HepG2 (cell line): Measurements from ENCODE around the gene SYNJ2. TPM values are rescaled to one million over a fixed set of nuclear protein-coding genes. Genes with fewer than 3 reads are reported as not detected.

Experiments used
- BHLHE40 ChIP-seq: IDR thresholded peaks from 2 replicates; pipeline ENCODE4 v1.6.1; 2011; ENCODE audit warnings: low read length, improper control_type of control experiment
- CBX5 ChIP-seq: sonication (generic); formaldehyde crosslinking; IDR thresholded peaks from 2 replicates; pipeline ENCODE4 v1.4.0; 2020; ENCODE audit warnings: missing genetic modification reagents, borderline replicate concordance
- CENPBD1 ChIP-seq: sonication (generic); formaldehyde crosslinking; IDR thresholded peaks from 2 replicates; pipeline ENCODE4 v1.8.0; 2022; ENCODE audit warnings: missing genetic modification reagents, low read depth, mild to moderate bottlenecking, borderline replicate concordance
- CREBL2 ChIP-seq: sonication (generic); formaldehyde crosslinking; IDR thresholded peaks from 2 replicates; pipeline ENCODE4 v1.8.1; 2023; ENCODE audit warnings: missing genetic modification reagents, mild to moderate bottlenecking, borderline replicate concordance
- ELF1 ChIP-seq: sonication (generic); formaldehyde crosslinking; IDR thresholded peaks from 2 replicates; pipeline ENCODE4 v1.4.0; 2020; ENCODE audit warnings: missing genetic modification reagents
- ELF4 ChIP-seq: sonication (generic); formaldehyde crosslinking; IDR thresholded peaks from 2 replicates; pipeline ENCODE4 v1.5.0; 2020; ENCODE audit warnings: missing genetic modification reagents, mild to moderate bottlenecking, moderate library complexity, borderline replicate concordance
- ERF ChIP-seq: IDR thresholded peaks from 2 replicates; pipeline ENCODE4 v1.6.1; 2018; ENCODE audit warnings: missing biosample characterization, missing genetic modification reagents
- HIVEP1 ChIP-seq: sonication (generic); formaldehyde crosslinking; IDR thresholded peaks from 2 replicates; pipeline ENCODE4 v1.4.0; 2020; ENCODE audit warnings: mild to moderate bottlenecking, missing genetic modification reagents
- MEF2D ChIP-seq: sonication (generic); formaldehyde crosslinking; IDR thresholded peaks from 2 replicates; pipeline ENCODE4 v1.5.1; 2020; ENCODE audit warnings: mild to moderate bottlenecking, missing genetic modification reagents
- PRDM15 ChIP-seq: sonication (generic); formaldehyde crosslinking; IDR thresholded peaks from 2 replicates; pipeline ENCODE4 v1.4.0; 2020; ENCODE audit warnings: missing genetic modification reagents
- RBM39 ChIP-seq: fragments of 200-400 bp; formaldehyde crosslinking; IDR thresholded peaks from one replicate; pipeline ENCODE4 v1.6.1; 2018; ENCODE audit warnings: antibody characterized with exemption, mild to moderate bottlenecking, low read depth, low read length; ENCODE audit not compliant: poor library complexity, severe bottlenecking
- RXRA ChIP-seq: sonication (generic); formaldehyde crosslinking; IDR thresholded peaks from 2 replicates; pipeline ENCODE4 v1.5.1; 2020; ENCODE audit warnings: missing genetic modification reagents
- ZBTB3 ChIP-seq: sonication (generic); formaldehyde crosslinking; IDR thresholded peaks from 2 replicates; pipeline ENCODE4 v1.4.0; 2020; ENCODE audit warnings: low read depth, mild to moderate bottlenecking, moderate library complexity, missing genetic modification reagents, borderline replicate concordance
- ZFP62 ChIP-seq: sonication (generic); formaldehyde crosslinking; IDR thresholded peaks from 2 replicates; pipeline ENCODE4 v1.4.0; 2020; ENCODE audit warnings: missing genetic modification reagents
- ZGPAT ChIP-seq: IDR thresholded peaks from 2 replicates; pipeline ENCODE4 v1.6.1; 2016; ENCODE audit warnings: mild to moderate bottlenecking
- ZKSCAN5 ChIP-seq: sonication (generic); formaldehyde crosslinking; IDR thresholded peaks from 2 replicates; pipeline ENCODE4 v1.5.1; 2020; ENCODE audit warnings: mild to moderate bottlenecking, missing genetic modification reagents
- ZNF224 ChIP-seq: sonication (generic); formaldehyde crosslinking; IDR thresholded peaks from 2 replicates; pipeline ENCODE4 v1.5.0; 2020; ENCODE audit warnings: mild to moderate bottlenecking, missing genetic modification reagents
- ZNF761 ChIP-seq: sonication (generic); formaldehyde crosslinking; conservative IDR thresholded peaks from 2 replicates; pipeline ENCODE4 v1.4.0; 2020; ENCODE audit warnings: mild to moderate bottlenecking, missing genetic modification reagents
- polyA plus RNA-seq, 8 experiments: library from polyadenylated mRNA; depleted of rRNA in 3 of 8; stranded (reverse) in 7 of 8; unstranded in 1 of 8; fragments of >200 nt; fragmentation: Illumina TruSeq in 4 of 8; extraction: Trizol in 4 of 8; gene quantifications; 2 replicates each; pipeline versions ENCODE4 v1.2.1 to v1.2.3, GENCODE V29; 2011 to 2016; ENCODE audit warnings: low read depth in 4 of 8, missing spikeins in 1 of 8, mixed read lengths in 1 of 8; ENCODE audit not compliant: insufficient read depth in 1 of 8
- total RNA-seq, 5 experiments: library from RNA; depleted of rRNA; stranded (reverse); fragments of >200 nt; fragmentation: Illumina TruSeq; extraction: Trizol; gene quantifications; 2 replicates each; pipeline ENCODE4 v1.2.3, GENCODE V29; 2016; ENCODE audit warnings: low read depth in 1 of 5
- TF ChIP-seq, protein P1 (sequence below): sonication (generic); formaldehyde crosslinking; IDR thresholded peaks from 2 replicates; pipeline ENCODE4 v1.5.0; 2020; ENCODE audit warnings: mild to moderate bottlenecking, missing genetic modification reagents, borderline replicate concordance

Gene SYNJ2
- total and polyA plus RNA-seq, 2 of the 13 experiments (the other 11 are each of a cell fraction or from before 2014, with no cell fraction given) = 39.1 to 57.6 TPM

DNA sequence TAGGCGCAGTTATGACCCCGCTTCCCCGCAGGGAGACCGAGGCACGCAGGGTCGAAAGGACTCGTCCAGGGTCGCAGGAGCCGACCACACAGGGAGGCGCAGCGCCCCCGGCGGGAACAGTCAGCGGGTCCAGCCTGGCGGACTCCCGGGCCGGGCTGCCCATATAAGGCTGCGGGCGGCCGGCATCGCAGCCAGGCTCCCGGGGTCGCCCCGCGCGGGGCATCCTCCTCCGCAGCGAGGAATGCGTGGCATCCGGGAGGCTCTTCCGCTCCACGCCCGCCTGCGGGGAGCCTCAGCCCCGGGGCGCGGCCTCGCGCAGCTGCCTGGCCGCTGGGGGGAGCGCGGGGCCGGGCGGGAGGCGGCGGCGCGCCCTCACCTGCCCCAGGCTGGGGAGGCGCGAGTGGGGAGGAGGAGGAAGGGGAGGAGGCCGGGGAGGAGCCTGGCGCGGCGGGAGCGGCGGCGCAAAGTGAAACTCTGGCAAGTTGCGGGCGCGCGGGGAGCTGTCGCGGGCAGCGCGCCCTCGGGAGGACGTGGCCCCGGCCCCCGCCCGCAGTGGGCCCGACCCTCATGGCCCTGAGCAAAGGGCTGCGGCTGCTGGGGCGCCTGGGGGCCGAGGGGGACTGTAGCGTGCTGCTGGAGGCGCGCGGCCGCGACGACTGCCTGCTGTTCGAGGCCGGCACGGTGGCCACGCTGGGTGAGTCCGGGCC, at the start of gene SYNJ2 (continued):
- TF ChIP-seq ZGPAT = peak; percentile 75
- no peak; the same call in 1 of the 2 replicates for TF ChIP-seq ELF1 (CRISPR knock-in tag)
- TF ChIP-seq CENPBD1 (CRISPR knock-in tag) = no peak
- TF ChIP-seq ZKSCAN5 (CRISPR knock-in tag) = no peak
- peak; percentile 7; the same call in 1 of the 2 replicates for TF ChIP-seq ZNF761 (CRISPR knock-in tag)
- peak; percentile 75; the same call in 1 of the 2 replicates for TF ChIP-seq ERF (CRISPR knock-in tag)
- no peak for TF ChIP-seq CBX5 (CRISPR knock-in tag)
- TF ChIP-seq ELF4 (CRISPR knock-in tag) = no peak
- 0 out of 2 replicates have a peak, but pooled peaks have one; percentile 59 for TF ChIP-seq CREBL2
- TF ChIP-seq, protein P1, sequence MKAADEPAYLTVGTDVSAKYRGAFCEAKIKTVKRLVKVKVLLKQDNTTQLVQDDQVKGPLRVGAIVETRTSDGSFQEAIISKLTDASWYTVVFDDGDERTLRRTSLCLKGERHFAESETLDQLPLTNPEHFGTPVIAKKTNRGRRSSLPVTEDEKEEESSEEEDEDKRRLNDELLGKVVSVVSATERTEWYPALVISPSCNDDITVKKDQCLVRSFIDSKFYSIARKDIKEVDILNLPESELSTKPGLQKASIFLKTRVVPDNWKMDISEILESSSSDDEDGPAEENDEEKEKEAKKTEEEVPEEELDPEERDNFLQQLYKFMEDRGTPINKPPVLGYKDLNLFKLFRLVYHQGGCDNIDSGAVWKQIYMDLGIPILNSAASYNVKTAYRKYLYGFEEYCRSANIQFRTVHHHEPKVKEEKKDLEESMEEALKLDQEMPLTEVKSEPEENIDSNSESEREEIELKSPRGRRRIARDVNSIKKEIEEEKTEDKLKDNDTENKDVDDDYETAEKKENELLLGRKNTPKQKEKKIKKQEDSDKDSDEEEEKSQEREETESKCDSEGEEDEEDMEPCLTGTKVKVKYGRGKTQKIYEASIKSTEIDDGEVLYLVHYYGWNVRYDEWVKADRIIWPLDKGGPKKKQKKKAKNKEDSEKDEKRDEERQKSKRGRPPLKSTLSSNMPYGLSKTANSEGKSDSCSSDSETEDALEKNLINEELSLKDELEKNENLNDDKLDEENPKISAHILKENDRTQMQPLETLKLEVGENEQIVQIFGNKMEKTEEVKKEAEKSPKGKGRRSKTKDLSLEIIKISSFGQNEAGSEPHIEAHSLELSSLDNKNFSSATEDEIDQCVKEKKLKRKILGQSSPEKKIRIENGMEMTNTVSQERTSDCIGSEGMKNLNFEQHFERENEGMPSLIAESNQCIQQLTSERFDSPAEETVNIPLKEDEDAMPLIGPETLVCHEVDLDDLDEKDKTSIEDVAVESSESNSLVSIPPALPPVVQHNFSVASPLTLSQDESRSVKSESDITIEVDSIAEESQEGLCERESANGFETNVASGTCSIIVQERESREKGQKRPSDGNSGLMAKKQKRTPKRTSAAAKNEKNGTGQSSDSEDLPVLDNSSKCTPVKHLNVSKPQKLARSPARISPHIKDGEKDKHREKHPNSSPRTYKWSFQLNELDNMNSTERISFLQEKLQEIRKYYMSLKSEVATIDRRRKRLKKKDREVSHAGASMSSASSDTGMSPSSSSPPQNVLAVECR (CRISPR knock-in tag) = peak; percentile 75; the same call in 1 of the 2 replicates
- no peak for TF ChIP-seq ZBTB3 (CRISPR knock-in tag)
- TF ChIP-seq ZNF224 = no peak
- no peak for TF ChIP-seq ZFP62 (CRISPR knock-in tag)
- peak; percentile 55; the same call in 1 of the 2 replicates for TF ChIP-seq RXRA (CRISPR knock-in tag)
- peak; percentile 48; the same call in 1 of the 2 replicates for TF ChIP-seq PRDM15 (CRISPR knock-in tag)
- TF ChIP-seq RBM39 = peak; percentile 59
- no peak for TF ChIP-seq MEF2D (CRISPR knock-in tag)
- peak; percentile 75; the same call in 1 of the 2 replicates for TF ChIP-seq HIVEP1 (CRISPR knock-in tag)
- no peak for TF ChIP-seq BHLHE40
